DOHH2 (cell line): ENCODE results near the gene ADK.
"Not testable (repeated sequence)": the region's sequence is repeated elsewhere in the genome, so short reads cannot be mapped to it uniquely, and the experiment has no call there.

Experiments used
- H3F3A ChIP-seq: fragments of 200-600 bp; sonication (generic), shearing (Covaris generic); 2 replicates; pipeline ENCODE4 v1.6.0; 2016; ENCODE audit warnings: antibody characterized with exemption, mild to moderate bottlenecking; ENCODE audit not compliant: control insufficient read depth, insufficient read depth
- H3K27ac ChIP-seq: fragments of 200-600 bp; sonication (generic); 2 replicates; pipeline ENCODE4 v1.5.1; 2014; ENCODE audit warnings: low read depth, mild to moderate bottlenecking, low read length, moderate library complexity
- H3K27me3 ChIP-seq: fragments of 200-600 bp; sonication (generic); 2 replicates; pipeline ENCODE4 v1.6.1; 2014; ENCODE audit warnings: mild to moderate bottlenecking, low read length, mixed read lengths; ENCODE audit not compliant: control insufficient read depth
- H3K36me3 ChIP-seq: fragments of 200-600 bp; sonication (generic); 2 replicates; pipeline ENCODE4 v1.6.1; 2014; ENCODE audit warnings: mild to moderate bottlenecking, low read length, moderate library complexity, mixed read lengths; ENCODE audit not compliant: control insufficient read depth
- H3K4me1 ChIP-seq: fragments of 200-600 bp; sonication (generic); 2 replicates; pipeline ENCODE4 v1.6.1; 2014; ENCODE audit warnings: mild to moderate bottlenecking, low read length, mixed read lengths; ENCODE audit not compliant: control insufficient read depth
- H3K4me2 ChIP-seq: fragments of 200-600 bp; sonication (generic); 2 replicates; pipeline ENCODE4 v1.6.0; 2014; ENCODE audit warnings: mild to moderate bottlenecking, low read length, moderate library complexity
- H3K4me3 ChIP-seq: fragments of 200-600 bp; sonication (generic); 2 replicates; pipeline ENCODE4 v1.5.1; 2014; ENCODE audit warnings: mild to moderate bottlenecking, low read length, mixed read lengths
- H3K79me2 ChIP-seq: fragments of 200-600 bp; sonication (generic); 2 replicates; pipeline ENCODE4 v1.6.1; 2014; ENCODE audit warnings: mild to moderate bottlenecking, low read length, mixed read lengths; ENCODE audit not compliant: control insufficient read depth
- H3K9me2 ChIP-seq: fragments of 200-600 bp; sonication (generic); replicated peaks from 2 replicates; pipeline ENCODE4 v1.6.1; 2014; ENCODE audit warnings: mild to moderate bottlenecking, low read length, mixed read lengths; ENCODE audit not compliant: control insufficient read depth
- H3K9me3 ChIP-seq: fragments of 200-600 bp; sonication (generic); 2 replicates; pipeline ENCODE4 v1.6.1; 2014; ENCODE audit warnings: antibody characterized with exemption, low read length, mixed read lengths; ENCODE audit not compliant: control insufficient read depth, insufficient read depth
- H4K20me1 ChIP-seq: fragments of 200-600 bp; sonication (generic); 2 replicates; pipeline ENCODE4 v1.6.0; 2014; ENCODE audit warnings: low read depth, mild to moderate bottlenecking, antibody characterized with exemption, low read length, moderate library complexity; ENCODE audit not compliant: control insufficient read depth, insufficient read depth
- CTCF ChIP-seq: fragments of 200-600 bp; sonication (generic); IDR thresholded peaks from one replicate; pipeline ENCODE4 v1.5.1; 2014; ENCODE audit warnings: antibody characterized with exemption, mild to moderate bottlenecking, low read depth, low read length; ENCODE audit not compliant: poor library complexity, severe bottlenecking
- EZH2phosphoT487 ChIP-seq: fragments of 200-600 bp; sonication (generic); IDR thresholded peaks from 2 replicates; pipeline ENCODE4 v1.6.1; 2017; ENCODE audit warnings: borderline replicate concordance, mild to moderate bottlenecking, antibody characterized with exemption, low read length, moderate library complexity, mixed read lengths

Gene ADK

GRCh38 chr10:74135452-74135851 lies 15.6 kb upstream of the ADK start:
- H3K9me3 ChIP-seq = no peaks in the 10 kb centered on the region
- 0 out of 2 replicates have a peak, but pooled peaks cover 3% of the 10 kb centered on the region for H3F3A ChIP-seq
- peaks cover 5% of the 10 kb centered on the region for H3K79me2 ChIP-seq
- H3K27me3 ChIP-seq = no peaks in the 10 kb centered on the region
- H4K20me1 ChIP-seq = no peaks in the 10 kb centered on the region; the same call in 1 of the 2 replicates
- no peaks in the 10 kb centered on the region for H3K4me1 ChIP-seq
- H3K27ac ChIP-seq = no peak overlapping the region
- H3K9me2 ChIP-seq = no peaks in the 10 kb centered on the region
- H3K4me2 ChIP-seq = no peak overlapping the region
- H3K36me3 ChIP-seq = peaks cover 62% of the 10 kb centered on the region
- no peak for TF ChIP-seq EZH2phosphoT487
- no peak for TF ChIP-seq CTCF
- no peak overlapping the region for H3K4me3 ChIP-seq

DNA sequence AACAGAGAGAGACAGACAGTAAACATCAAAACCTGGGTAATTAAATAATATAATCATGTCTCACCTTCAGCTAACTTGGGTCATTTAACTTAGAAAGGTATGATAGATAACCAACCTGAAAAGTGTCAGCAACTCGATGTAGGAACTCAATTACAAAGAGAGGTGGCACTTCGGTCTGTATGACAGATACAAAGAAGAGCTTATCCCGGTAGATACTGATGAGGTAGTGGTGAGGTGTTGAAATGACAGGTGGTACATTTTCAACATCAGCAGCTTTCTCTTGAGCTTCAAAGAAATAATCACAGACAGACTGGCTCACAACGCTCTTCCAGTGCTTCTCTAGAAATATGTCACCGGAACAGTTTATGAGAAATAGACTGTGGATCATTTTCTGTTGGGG lies 13.0 kb upstream of the ADK start:
- TF ChIP-seq CTCF (no peak), EZH2phosphoT487 (no peak)
- Histone ChIP-seq H3F3A (peaks cover 3% of the 10 kb centered on the region; the same call in 1 of the 2 replicates), H3K9me3 (no peaks in the 10 kb centered on the region), H3K36me3 (peaks cover 54% of the 10 kb centered on the region), H3K4me3 (no peak overlapping the region), H3K79me2 (peaks cover 26% of the 10 kb centered on the region), H3K4me1 (no peaks in the 10 kb centered on the region), H3K9me2 (no peaks in the 10 kb centered on the region), H3K27ac (no peak overlapping the region), H4K20me1 (no peaks in the 10 kb centered on the region; the same call in 1 of the 2 replicates), H3K27me3 (no peaks in the 10 kb centered on the region), H3K4me2 (no peak overlapping the region)

- peaks cover 50% of the 10 kb centered on the region for H3K36me3 ChIP-seq
- not testable (repeated sequence) for H3K4me1 ChIP-seq
Observed at GRCh38 chr10:74138596-74138995, 12.4 kb upstream of the ADK start.

GRCh38 chr10:74139981-74140380 lies 11.0 kb upstream of the ADK start:
- TF ChIP-seq CTCF (no peak), EZH2phosphoT487 (no peak)
- Histone ChIP-seq H3K4me2 (no peak overlapping the region), H3K27me3 (no peaks in the 10 kb centered on the region), H3K9me3 (no peaks in the 10 kb centered on the region), H3K4me1 (no peaks in the 10 kb centered on the region), H3K36me3 (peaks cover 41% of the 10 kb centered on the region), H3K27ac (no peak overlapping the region), H4K20me1 (no peaks in the 10 kb centered on the region; the same call in 1 of the 2 replicates), H3F3A (peaks cover 3% of the 10 kb centered on the region; the same call in 1 of the 2 replicates), H3K9me2 (no peaks in the 10 kb centered on the region), H3K4me3 (no peak overlapping the region), H3K79me2 (peaks cover 39% of the 10 kb centered on the region)

More at GRCh38 chr10:74138596-74138995, 12.4 kb upstream of the ADK start:
- H3K27me3 ChIP-seq, H3K9me2 ChIP-seq, H3K27ac ChIP-seq, H3K4me3 ChIP-seq, H3K4me2 ChIP-seq, H4K20me1 ChIP-seq, H3K9me3 ChIP-seq, H3F3A ChIP-seq: not testable (repeated sequence)
- H3K79me2 ChIP-seq = peaks cover 32% of the 10 kb centered on the region
